Activated T-helper 1 cell treated with Interleukin-2 at 50 U/mL for 16 hours (primary cell): ENCODE measurements around the gene E2F4.

Experiments
- DNase-seq: peaks from one replicate; pipeline ENCODE4 v3.0.0-alpha.2; 2020; ENCODE audit warnings: low read depth

E2F4 gene

GRCh38 chr16:67191995-67192681 lies at the start of gene E2F4:
Gene E2F4 (plus strand): TSS chr16:67192155. CDS start chr16:67192228, 73 bp downstream.
- peak; percentile 84 for DNase-seq

- DNase-seq = no peak
Observed at GRCh38 chr16:67142342-67142741, 49.6 kb upstream of the E2F4 start.

GRCh38 chr16:67144943-67145342 lies 47.0 kb upstream of the E2F4 start:
- no peak for DNase-seq

GRCh38 chr16:67145746-67146145 lies 46.2 kb upstream of the E2F4 start:
- DNase-seq = no peak

- no peak for DNase-seq
Observed at GRCh38 chr16:67146523-67147357, 45.2 kb upstream of the E2F4 start.

GRCh38 chr16:67147437-67148140 lies 44.4 kb upstream of the E2F4 start:
- DNase-seq = no peak

- DNase-seq = no peak
Observed at GRCh38 chr16:67148221-67148620, 43.7 kb upstream of the E2F4 start.

- DNase-seq = no peak
Observed at GRCh38 chr16:67148656-67149275, 43.2 kb upstream of the E2F4 start.

- no peak for DNase-seq
Observed at GRCh38 chr16:67149276-67150046, 42.5 kb upstream of the E2F4 start.

- DNase-seq = no peak
Observed at GRCh38 chr16:67150047-67150832, 41.7 kb upstream of the E2F4 start.

GRCh38 chr16:67150833-67151396 lies 41.0 kb upstream of the E2F4 start, which contains the start of gene B3GNT9:
Gene B3GNT9 (minus strand): TSS chr16:67150998. CDS start chr16:67150485, 513 bp downstream.
- no peak for DNase-seq

- DNase-seq = no peak
Observed at GRCh38 chr16:67151431-67152097, 40.4 kb upstream of the E2F4 start.

GRCh38 chr16:67154578-67155294 lies 37.2 kb upstream of the E2F4 start:
- DNase-seq = no peak

- DNase-seq = peak; percentile 75
Observed at GRCh38 chr16:67155295-67156142, 36.4 kb upstream of the E2F4 start.

- DNase-seq = no peak
Observed at GRCh38 chr16:67156143-67156844, 35.7 kb upstream of the E2F4 start.

GRCh38 chr16:67157106-67157748 lies 34.7 kb upstream of the E2F4 start:
- no peak for DNase-seq
